Measurements from ENCODE around the gene CHD6.
"Not testable (repeated sequence)": the region's sequence is repeated elsewhere in the genome, so short reads cannot be mapped to it uniquely, and the experiment has no call there.

Gene CHD6

DNA sequence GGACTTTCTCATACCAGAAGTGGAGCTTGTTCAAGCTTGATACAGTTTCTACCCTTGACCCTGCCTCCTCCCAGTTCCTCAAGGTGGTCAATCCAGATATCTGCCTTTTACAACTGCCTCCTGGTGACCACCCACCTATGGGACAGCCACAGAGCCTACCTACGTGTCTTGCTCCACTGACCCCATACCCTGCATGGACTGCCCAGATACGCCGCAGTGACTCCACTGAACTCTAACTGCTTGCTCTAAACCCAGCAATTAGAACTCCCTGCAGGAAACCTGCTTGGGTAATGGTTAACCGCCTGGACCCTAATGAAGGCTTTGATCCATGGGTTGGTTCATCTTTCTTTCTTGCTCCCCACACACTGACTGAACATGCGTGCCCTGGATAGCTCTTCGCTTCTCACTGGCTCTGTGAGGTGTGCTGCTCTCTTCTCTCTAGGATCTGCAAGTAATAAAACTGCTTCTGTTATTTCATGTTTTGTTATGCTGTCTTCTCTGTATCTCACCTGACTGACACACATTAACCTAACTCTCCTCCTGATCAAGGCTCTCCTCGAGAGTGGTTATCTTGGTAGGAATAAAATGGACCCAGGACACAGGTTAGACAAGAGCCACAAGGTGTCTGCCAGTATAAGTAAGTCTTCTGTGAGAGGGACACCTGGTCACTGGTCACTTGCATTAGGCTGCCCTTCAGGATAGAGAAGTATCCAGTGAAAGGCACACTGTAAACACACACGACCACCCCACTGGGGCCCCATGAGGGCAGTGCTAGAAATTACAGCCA lies 79.2 kb downstream of the CHD6 start:
- no peak for DNase-seq (ENCODE audit: low read depth in 2 of 2)

DNA sequence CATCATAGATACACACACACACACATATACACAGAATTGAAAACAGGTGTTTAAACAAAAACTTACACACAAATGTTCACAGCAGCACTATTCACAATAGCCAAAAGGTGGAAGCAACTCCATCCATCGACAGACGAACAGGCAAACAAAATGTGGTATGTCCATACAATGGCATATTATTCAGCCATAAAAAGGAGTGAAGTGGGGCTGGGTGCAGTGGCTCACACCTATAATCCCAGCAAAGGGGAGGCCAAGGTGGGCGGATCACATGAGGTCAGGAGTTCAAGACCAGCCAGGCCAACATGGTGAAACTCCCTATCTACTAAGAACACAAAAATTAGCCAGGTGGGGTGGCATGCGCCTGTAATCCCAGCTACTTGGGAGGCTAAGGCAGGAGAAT lies 80.3 kb downstream of the CHD6 start:
- no peak for DNase-seq (ENCODE audit: low read depth in 2 of 2)

DNA sequence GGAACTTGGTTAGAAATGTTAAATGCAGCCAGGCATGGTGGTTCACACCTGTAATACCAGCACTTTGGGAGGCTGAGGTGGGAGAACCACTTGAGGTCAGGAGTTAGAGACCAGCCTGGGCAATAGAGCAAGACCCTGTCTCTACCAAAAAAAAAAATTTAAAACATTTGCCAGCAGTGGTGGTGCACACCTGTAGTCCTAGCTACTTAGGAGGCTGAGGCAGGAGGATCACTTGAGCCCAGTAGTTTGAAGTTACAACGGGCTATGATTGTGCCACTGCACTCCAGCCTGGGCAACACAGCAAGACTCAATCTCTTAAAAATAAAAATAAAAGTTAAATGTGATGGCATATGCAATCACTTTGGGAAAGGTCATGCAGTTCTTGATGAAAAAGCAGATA lies 82.6 kb downstream of the CHD6 start:
- not testable (repeated sequence) for DNase-seq (ENCODE audit: low read depth in 2 of 2)

DNA sequence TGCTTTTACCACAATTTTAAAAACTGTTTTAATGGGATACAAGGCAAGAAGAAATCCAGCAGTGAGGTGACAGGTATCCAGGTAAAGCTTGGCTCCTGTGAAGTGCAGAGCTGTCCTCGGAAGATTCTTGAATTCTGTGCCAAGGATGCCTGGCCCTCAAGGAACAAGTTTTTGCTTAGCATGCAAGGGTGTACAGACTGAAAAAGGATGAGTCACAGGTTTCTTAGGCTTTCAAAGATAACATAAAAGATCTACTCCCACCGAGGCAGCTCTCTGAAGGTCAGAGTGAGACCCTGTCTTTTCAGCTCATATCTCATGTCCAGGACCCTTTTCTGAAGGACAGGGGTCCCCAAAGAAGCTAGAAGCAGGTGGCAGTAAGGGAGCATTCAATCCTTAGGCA lies 83.3 kb downstream of the CHD6 start:
- no peak for DNase-seq (ENCODE audit: low read depth in 2 of 2)

DNA sequence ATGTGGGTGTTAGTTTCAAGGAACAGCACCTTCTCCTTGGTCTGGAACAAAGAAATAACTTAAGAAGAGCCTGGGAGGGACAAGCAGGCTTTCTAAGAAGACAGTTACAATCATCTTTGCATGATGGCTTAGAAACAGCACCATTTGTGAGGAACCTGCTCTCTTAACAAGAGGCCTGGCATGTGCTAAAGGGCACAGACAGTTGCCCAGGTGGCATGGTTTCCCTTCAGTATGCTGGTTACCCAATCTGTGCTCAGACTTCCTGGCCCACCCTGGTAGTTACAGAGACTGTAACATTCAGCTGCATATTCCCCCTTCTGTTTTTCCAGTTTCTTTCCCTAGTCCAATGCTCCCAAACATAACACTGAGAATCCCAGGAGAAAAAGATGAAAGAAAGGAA lies 84.0 kb downstream of the CHD6 start:
- DNase-seq (ENCODE audit: low read depth in 2 of 2) = no peak

DNA sequence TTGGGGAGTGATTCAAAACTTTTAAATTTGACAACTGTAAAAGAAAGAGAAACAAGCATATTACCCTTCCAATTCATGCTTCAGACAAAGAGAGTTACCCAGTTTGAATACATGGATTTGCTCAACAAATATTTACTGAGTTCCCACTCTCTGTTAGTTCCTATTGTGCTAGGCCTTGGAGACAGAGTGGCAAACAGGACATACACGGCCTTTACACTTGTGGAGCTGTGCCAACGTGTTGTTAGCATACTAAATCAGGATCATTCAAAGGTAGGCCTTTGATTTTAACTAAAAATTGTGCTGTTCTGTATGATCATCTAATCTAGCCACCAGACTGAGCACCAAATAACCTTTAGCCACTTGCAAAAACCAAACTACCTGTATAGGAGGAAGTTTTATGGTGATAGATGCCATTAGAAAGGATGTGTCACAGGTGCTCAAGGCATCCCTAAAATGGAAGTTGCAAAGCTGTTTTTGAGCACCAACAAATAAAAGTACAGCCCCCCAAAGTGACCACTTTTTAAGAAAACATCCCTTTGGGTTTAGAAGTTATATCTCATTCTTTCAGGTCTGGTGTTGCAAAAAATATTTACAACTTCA lies 84.5 kb downstream of the CHD6 start:
- DNase-seq (ENCODE audit: low read depth in 2 of 2) = no peak

DNA sequence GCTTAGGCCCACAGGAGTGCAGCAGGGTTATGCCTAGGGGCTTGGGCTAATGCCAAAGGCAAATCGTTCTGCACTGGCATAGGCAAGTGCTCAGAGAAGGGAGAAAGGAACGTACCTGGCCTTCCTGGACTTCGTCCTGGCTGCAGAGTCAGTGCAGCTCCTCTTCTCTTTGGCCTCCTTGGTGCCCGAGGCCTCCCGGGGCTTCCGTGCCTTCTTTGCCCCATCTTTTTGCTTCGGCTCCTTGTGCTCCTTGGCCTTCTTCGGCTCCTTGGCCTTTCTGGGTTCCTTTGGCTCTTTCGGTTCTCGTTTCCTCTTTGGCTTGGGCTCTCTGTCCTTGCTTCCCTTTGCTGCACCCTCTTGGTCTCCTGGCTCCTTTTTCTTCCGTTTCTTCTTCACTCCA lies 85.2 kb downstream of the CHD6 start:
- DNase-seq (ENCODE audit: low read depth in 2 of 2) = no peak

DNA sequence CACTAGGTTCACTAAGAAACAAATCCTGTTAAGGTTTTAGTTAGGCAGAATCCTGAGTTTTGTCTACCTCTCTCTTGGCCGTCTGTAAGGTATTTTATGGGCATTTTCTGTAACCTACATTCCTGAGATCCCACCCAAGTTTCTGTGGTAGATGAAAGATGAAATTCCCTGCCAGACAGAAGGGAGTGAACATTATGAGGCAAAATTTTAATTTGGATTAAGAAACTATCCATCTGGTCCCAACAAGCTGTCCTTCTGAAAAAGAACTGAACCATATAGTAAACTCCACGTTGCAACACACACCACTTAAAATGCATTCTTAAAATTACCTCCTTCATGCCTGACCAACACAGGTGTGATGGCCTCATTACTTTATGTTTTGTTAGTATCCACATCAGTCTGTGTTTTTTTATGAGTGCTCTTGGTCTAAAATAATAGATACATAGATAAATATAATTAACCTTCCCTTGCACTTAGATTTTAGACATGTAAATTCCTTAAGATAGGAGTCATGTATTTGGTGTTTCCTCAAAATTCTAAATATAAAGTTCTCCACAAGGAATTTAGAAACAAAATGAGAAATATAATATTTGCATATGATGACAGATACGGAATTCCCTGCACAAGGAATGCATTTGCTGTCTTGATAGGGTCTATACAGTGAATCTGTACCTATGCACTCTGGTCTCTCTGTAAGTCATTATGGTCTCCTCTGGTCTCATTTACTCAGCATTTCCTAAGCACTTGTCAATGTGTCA lies 86.5 kb downstream of the CHD6 start:
- DNase-seq (ENCODE audit: low read depth in 2 of 2) = no peak

DNA sequence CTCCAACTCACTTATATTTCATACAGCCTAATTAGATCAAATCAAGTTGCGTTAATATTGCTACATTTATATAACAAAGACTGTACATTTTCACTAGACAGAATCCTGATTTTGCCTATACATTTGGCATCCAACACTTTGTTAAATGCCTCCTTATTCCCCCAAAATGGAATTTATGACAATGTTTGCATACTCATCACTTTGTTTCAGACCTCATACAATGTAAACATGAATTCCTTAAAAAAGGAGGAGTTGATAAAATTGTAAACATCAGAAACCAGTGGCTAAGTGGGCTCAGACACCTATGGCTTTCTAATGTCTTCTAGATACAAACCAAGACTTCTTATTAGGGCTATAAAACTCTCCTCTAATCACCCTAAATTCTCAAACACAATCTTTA lies 87.3 kb downstream of the CHD6 start:
- DNase-seq (ENCODE audit: low read depth in 2 of 2) = no peak

DNA sequence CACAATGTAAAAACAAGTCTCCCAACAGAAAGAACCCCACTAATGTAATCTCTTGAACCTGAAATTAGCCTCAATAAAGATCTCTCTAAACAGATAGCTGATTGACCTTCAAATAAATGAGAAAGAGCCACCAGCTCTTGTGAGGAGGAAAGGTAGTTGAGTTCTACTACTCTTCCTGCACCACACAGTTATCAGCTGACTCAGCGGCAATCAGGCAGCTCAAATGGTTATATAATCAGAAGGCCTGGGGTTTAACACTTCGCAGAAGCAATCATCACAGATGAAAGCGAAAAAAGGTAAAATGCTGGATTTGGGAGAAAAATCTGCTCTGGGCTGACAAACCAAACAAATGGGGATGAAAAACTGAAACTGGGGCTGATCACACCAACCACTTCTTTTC lies 91.8 kb downstream of the CHD6 start:
- DNase-seq (ENCODE audit: low read depth in 2 of 2) = no peak

DNA sequence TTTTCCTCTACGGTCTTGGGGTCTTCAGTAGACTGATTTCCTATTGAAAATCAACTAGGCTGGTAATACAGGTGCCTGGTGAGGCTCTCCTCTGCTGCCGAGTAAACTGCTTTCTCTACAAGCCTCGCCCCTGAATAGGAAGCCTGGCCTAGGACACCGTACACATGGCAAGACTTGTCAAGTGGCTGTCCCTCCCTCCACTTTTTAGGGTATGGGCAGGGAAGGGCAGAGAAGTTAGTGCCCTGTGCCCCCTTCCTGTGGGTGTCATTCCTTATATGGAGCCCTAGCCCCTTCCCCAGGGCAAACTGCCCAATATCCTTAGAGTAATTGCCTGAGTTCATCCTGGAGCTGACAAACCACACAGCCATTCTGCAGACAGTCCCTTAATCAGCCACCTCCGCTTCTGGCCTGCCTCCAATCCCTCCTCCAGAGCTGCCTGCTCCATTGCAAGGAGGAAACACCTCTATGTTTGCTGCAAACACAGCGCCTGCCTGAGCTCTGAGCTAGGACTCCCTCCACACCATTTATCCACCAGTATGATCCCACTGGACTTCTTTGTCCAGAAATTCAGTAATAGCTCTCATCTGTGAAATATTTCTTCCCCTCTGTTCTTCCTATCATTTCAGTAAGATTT lies 93.1 kb downstream of the CHD6 start:
- no peak for DNase-seq (ENCODE audit: low read depth in 2 of 2)

DNA sequence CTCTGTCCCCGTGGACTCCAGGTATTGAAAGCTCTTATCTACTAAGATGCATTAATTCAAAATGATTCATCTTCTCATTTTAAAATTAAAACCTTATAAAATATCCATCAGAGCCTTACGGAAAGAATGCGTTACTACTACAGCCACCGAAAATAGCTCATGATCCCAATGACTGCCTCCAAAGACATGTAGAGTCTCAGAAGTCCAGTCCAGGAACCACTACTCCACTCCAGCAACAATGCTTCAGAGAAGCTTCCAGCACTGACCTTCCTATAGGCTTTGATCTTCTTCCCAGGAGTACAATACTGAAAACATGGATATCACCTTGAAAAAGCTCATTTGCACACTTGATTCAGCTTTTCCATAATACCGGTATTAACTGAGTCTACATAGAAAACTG lies 94.3 kb downstream of the CHD6 start:
- DNase-seq (ENCODE audit: low read depth in 2 of 2) = no peak

DNA sequence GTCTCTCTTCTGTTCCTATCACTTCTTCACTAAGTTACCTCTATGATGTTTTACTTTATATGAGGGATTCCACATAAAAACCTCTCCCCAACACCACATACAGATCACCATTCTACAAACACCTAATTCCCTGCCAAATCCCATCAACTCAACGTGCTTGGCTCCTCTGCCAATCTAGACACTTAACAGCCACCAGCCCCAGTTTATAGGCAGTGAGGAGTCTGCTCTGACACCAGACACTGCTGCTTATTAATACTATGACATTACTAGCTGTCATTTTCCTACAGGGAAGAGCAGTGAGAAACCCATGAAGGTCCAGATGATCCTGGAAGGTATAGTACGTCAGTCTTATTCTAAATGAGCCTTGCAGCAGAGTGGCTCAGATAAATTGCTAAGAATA lies 104.3 kb downstream of the CHD6 start:
- DNase-seq (ENCODE audit: low read depth in 2 of 2) = no peak

DNA sequence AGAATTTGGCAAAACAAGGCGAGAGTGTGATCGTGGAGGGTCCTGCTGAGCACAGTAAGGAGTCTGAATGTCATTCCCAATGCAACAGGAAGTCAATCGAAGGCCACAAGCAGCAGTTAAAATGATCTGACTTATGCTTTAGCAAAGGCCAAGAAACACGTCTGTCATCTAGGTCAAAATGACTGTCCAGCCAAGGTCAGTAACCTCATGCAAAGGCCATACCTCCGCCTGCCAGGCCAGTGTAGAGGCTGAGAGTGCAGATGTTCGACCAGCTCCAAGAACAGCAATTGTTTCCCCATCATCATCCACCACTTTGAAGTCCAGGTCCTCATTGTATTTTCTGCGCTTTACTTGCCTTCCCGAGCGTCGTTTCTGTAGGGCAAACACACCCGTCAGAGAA lies 105.6 kb downstream of the CHD6 start:
- no peak for DNase-seq (ENCODE audit: low read depth in 2 of 2)

DNA sequence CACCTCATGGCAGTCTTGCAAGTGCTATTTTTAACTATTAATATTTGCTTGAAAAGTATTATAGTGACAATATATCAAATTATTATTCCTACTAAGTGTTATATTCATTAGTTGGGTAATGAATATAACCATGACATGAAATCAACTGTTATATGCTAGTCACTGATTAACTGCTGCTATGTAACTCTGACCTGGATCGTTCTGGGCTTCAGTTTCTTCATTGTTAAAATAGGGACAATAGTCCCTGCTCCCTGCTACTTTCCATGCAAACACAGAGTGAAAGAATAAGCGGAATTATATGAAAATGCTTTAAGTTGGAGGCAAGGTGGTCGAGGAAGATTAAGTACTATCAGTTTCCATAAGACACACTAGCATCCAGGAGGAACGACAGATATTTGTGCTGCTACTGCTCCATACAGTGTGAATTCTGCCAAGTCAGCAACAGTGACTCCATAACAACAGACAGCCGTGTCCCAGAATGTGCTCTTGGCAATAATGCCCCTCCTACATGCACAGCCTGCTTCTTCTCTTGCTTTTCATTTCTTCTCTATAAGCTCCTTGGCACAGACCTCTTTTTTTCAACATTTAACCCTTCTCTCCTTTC lies 107.2 kb downstream of the CHD6 start:
- no peak for DNase-seq (ENCODE audit: low read depth in 2 of 2)

DNA sequence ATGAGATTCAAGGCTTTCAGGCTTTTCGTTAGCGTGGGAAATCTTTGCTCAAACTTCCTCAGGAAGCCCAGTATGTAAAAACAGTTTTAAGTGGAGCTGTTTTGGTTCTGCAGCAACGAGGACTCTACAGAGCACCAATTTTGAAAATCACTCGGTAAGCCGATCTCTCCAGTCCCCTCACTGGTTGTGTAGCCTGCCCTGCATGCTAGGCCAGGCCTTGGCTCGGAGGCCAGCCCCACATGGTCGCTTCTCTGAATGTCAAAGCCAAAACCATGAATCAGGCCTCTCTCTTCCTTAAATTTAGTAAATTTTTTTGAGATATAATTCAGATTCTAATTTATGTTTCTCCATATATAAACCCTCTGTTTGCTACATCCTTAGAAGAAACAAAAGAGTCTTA lies 108.0 kb downstream of the CHD6 start:
- no peak for DNase-seq (ENCODE audit: low read depth in 2 of 2)

DNA sequence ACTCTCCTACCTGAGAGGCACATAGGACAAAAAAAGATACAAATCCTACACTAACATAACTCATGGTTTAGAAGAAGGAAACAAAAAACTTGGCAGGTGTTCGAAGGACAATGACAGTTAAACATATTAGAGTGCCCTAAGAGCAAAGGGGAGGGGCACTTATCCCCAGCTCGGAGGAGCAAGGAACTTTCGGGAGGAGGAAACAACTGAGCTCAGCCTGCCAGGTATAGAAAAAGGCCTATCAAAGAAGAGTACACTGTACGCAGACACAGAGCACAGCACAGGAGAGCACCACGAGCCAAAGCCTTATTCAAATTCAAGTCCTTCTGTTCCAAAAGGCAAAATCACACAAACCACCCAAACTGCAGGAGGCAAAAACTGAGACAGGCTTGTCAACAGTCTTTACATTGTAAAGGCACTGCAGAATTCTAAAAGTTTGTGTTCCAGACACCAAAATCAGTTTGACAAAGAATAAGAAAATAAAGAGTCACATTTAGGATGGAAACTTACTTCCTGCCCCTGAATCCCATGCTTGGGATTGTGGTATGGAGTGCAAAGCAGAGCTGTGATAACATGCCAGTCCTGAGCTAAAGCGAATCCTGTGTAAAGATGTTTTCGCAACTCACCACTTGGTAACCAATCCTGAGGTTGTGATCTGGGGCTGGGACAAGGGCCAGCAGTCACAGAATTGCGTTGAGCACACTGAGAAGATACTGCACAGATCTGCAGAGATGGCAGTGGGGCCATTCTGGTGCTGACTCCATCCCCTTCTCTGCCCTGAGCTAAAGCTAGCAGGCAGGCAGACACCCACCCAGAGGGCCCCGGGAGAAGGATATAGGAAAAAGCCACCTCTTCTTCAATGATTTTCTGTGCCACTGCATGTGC lies 108.6 kb downstream of the CHD6 start:
- no peak for DNase-seq (ENCODE audit: low read depth in 2 of 2)

DNA sequence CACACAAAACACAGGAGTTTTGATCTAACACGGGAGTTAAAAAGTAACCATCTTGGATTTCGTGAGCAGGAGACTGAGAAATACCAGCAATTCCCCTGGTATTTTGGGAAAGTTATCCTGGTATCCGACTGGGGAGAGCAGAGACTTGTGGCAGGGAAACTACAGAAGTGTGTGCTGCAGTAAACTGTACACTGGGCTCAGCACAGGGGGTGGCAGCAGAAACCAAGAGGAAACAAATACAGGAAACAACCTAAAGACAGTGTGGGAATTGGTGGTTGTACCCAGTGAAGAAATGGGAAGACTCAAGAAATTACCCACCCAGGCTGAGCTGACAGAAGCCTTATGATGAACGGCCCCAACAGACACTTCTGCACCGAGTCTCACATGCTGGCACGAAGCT lies 109.8 kb downstream of the CHD6 start:
- DNase-seq (ENCODE audit: low read depth in 2 of 2) = no peak

DNA sequence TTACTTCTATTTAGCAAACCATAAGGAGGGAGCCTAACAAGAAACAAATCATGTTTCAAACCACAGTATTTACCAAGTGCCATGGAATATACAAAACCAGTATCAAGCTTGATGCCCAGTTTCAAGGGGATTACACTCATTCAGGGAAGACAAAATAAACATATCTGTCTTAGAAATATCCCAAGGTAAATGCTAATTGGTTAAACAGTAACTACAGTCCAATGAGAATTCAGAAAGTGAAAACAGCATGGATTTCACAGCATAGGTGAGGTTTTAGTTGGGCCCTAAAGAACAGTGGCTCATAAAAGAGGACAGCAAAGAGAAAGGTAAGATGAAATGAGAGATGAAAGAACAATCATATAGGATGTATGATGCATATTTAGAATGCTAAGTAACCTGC lies 110.3 kb downstream of the CHD6 start:
- no peak for DNase-seq (ENCODE audit: low read depth in 2 of 2)

DNA sequence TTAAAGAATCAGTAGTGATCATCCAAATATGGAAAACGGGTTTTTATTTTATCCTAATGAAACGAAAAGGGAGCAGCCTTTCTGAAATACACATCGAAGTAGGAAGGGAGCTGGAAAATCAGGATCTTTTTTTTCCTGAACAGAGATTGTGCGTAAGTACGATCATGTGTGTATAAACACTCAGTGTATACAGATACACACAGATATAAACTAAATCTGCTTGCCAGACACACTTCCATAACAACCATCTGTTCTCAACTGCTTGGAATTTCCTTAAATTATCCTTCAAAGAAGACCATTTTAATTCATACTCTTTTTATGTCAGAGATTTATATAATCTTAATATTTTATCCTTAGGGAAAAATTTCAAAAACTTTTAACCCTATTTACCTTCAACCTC lies 110.7 kb downstream of the CHD6 start:
- no peak for DNase-seq (ENCODE audit: low read depth in 2 of 2)
